C4-2B (cell line): ENCODE data around the gene PTPN2.

Experiments used
- H3K27ac ChIP-seq: fragments of 450-650 bp; 2 replicates; pipeline ENCODE4 v1.5.1; 2017
- ZFX ChIP-seq: fragments of 450-650 bp; IDR thresholded peaks from 2 replicates; pipeline ENCODE4 v1.6.1; 2017
- TF ChIP-seq, protein P1 (sequence below): fragments of 450-650 bp; conservative IDR thresholded peaks from 2 replicates; pipeline ENCODE4 v1.5.1; 2017; ENCODE audit warnings: mild to moderate bottlenecking

Gene PTPN2

DNA sequence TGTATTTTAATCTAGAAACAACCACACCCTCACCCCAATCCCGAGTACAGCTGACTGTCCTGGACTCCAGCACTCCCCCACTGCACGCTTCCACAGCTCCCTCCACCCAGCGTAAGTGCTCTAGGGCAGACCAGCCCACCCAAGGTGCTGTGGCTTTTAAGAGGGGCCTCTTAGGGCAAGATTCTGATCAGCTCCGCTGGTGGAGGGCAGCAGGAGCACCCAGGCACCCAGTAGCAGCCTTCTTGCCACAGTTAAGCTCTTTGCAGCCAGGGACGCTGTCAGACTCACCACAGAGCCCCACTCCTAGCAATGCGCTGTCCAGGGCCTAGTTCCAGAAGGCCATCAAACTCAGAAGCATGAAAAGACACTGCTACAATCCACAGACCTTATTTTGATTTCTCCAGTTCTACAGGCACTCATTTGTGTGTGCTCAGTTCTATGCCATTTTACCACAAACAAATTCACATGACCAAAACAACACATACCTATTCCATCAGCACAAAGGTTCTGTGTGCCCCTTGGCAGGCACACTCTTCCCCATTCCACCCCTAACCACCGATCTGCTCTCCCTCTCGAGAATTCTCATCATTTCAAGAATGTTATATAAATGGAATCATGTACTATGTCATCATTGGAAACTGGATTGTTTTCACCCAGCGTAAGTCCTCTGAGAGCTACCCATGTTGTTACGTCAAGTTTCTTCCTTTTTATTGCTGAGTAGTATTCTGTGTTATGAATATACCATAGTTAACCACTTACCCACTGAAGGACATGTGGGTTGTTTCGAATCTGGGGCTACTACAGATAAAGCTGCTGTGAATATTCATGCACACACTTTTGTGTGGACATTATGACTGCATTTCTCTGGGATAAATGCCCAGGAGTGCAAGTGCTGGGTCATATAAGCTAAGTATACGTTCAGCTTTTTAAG is 40.4 kb downstream of the PTPN2 start:
- no peak for TF ChIP-seq ZFX
- TF ChIP-seq, protein P1, sequence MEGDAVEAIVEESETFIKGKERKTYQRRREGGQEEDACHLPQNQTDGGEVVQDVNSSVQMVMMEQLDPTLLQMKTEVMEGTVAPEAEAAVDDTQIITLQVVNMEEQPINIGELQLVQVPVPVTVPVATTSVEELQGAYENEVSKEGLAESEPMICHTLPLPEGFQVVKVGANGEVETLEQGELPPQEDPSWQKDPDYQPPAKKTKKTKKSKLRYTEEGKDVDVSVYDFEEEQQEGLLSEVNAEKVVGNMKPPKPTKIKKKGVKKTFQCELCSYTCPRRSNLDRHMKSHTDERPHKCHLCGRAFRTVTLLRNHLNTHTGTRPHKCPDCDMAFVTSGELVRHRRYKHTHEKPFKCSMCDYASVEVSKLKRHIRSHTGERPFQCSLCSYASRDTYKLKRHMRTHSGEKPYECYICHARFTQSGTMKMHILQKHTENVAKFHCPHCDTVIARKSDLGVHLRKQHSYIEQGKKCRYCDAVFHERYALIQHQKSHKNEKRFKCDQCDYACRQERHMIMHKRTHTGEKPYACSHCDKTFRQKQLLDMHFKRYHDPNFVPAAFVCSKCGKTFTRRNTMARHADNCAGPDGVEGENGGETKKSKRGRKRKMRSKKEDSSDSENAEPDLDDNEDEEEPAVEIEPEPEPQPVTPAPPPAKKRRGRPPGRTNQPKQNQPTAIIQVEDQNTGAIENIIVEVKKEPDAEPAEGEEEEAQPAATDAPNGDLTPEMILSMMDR: no peak
- no peak overlapping the region for H3K27ac ChIP-seq

DNA sequence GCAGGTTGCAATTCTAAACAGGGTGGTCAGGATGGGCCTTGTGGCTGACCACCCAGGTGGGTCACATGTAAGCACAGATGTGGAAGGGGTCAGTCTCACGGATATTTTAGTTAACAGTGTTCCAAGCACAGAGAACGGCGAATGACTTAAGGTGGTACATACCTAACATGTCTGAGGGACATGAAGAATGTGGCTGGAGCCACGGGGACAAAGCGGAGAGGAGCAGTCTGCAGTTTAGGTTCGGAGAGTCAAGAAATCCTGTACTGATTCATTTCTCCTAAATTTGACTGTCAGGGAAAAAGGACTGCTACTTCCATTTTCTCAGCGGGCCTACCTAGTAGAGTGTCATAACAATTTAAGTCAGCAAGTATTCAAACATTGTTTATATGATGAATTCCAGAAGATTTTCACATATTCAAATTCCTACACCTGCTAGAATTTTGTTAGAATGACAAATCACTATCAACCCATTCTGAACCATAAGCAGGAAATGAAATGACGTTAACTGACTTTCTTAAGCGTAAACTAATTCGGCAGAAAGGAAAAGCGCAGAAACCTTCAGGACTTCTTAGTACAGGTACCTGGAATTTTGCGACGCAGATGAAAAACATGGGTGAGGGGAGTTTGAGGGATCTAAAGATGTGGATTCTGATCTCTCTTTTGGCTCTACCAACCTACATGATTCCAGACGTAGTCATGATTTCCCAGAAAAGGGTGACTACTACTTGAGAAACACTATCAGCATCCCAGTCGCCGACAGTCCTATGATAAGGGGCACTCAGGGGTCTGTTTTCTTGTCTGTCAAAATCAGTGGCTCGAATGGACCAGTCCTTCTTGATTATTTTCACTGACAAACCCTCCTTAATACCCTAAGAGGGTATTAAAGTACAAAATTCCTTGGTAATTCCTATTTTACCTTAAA is 41.3 kb downstream of the PTPN2 start:
- TF ChIP-seq, protein P1: no peak
- no peak for TF ChIP-seq ZFX
- H3K27ac ChIP-seq: no peak overlapping the region

DNA sequence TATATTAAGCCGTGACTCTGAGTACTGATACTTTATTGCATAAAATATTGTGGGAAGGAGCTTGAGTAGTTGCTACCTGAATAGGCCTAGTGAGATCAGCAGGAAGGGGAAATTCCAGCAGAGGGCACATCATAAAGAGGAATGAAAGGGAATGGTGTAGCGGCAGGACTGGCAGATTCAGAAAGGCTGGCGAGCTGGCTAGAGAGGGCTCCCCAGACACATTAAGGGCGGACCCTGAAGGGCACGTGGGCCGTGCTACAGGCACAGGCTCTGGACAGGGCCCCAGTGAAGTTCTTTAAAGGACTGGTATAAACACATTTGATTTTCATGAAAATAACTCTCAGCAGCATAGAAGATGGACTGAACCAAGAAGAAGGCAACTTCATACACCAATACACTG is 43.0 kb downstream of the PTPN2 start:
- TF ChIP-seq, protein P1: no peak
- no peak for TF ChIP-seq ZFX
- H3K27ac ChIP-seq: no peak overlapping the region

DNA sequence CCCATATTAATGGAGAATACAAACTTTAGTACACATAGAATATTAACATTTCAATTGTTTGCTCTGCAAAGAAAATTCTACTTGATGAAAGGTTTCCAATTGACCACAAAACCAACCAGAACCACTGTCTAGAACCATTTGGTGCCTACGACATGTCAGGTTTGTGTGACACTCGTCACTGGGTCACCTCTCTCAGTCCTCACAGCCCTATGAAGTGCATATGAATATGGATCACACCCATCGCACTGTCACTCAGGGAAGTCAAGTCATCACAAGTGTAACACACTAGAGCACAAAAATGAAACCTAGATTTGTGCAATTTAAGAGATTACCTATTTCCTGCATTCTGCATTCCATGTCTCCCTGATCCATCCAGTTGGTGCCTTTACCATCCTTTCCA is 43.7 kb downstream of the PTPN2 start:
- no peak overlapping the region for H3K27ac ChIP-seq
- no peak for TF ChIP-seq ZFX
- TF ChIP-seq, protein P1: no peak

DNA sequence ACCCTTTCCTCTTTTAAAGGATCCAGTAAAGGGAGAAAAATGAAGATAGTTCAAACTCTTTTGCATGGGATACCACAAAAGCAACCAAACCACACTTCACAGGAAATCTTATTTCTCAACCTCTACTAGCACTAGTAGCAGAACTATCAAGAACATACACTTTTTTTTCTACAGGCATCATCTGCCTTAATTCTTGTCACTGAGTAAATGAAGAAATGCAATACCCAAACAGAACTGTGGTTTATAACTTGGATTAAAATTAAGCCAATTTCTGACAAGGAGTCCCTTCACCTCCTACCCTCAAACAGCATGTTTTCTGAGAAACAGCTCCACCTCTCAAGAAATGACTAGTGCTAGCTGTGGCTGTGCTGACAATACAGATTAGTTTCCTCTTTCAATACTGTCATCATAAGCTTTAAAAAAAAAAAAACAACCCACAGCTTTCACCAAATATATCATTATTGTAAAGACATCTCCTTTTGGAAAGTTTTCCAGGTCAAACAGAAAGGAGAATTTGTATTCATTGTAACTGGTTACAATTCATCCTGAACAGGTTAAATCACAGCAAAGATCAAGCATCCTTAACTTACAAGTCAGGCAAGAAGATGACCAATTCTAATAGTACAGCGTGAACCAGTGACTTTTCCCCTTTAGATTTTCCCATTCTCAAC is 44.4 kb downstream of the PTPN2 start:
- H3K27ac ChIP-seq: no peak overlapping the region
- no peak for TF ChIP-seq ZFX
- TF ChIP-seq, protein P1: no peak

DNA sequence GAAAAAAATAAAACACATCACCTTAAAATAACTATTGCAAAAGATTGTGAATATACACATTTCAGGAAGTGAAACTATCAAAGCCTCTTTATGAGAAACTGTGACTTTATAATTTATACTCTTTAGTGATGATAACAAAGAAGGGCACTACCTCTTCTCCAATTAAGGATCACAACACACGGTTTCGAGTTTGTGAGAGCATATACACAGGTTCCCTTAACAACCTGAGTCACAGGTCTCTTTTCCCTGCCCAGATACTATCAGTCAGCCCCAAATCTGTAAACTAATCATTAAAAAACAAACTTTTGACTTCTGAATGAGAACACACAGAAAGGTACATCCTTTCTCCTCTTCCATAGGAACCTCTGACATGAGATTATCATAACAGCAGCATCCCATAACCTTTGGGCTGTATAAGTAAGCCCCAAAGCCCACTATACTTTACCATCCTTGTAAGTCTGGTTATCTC is 44.9 kb downstream of the PTPN2 start:
- H3K27ac ChIP-seq: no peak overlapping the region

More for the DNA sequence above, 44.9 kb downstream of the PTPN2 start:
- TF ChIP-seq ZFX: no peak
- TF ChIP-seq, protein P1: no peak
